SK-N-SH (cell line): Measurements from ENCODE around the gene ZC3H8.

ENCODE experiments used
- POLR2AphosphoS5 ChIP-seq: IDR thresholded peaks from 2 replicates; pipeline ENCODE4 v1.6.1; 2012; ENCODE audit warnings: low read depth, low read length
- RCOR1 ChIP-seq: fragments of 150-350 bp; IDR thresholded peaks from 2 replicates; pipeline ENCODE4 v1.6.1; 2017; ENCODE audit warnings: antibody characterized with exemption, low read length
- RXRA ChIP-seq: IDR thresholded peaks from 2 replicates; pipeline ENCODE4 v1.4.0; 2012; ENCODE audit warnings: low read depth, mild to moderate bottlenecking, borderline replicate concordance
- SIN3A ChIP-seq: IDR thresholded peaks from 2 replicates; pipeline ENCODE4 v1.6.1; 2012; ENCODE audit warnings: low read depth, mild to moderate bottlenecking, low read length, moderate library complexity, borderline replicate concordance
- YY1 ChIP-seq: IDR thresholded peaks from 2 replicates; pipeline ENCODE4 v1.4.0; 2012; ENCODE audit warnings: low read depth, mild to moderate bottlenecking
- TF ChIP-seq, protein P1 (sequence below): IDR thresholded peaks from 2 replicates; pipeline ENCODE4 v1.6.1; 2012; ENCODE audit warnings: mild to moderate bottlenecking, low read depth, low read length, moderate library complexity
- TF ChIP-seq, protein P2 (sequence below): fragments of 200-600 bp; sonication (generic); IDR thresholded peaks from 2 replicates; pipeline ENCODE4 v1.6.1; 2017; ENCODE audit warnings: antibody characterized with exemption, mild to moderate bottlenecking, moderate library complexity
- TF ChIP-seq, protein P3 (sequence below): fragments of 150-350 bp; IDR thresholded peaks from 2 replicates; pipeline ENCODE4 v1.6.1; 2017; ENCODE audit warnings: antibody characterized with exemption, low read length, low read depth, borderline replicate concordance
- TF ChIP-seq, protein P4 (sequence below): IDR thresholded peaks from 2 replicates; pipeline ENCODE4 v1.4.0; 2012; ENCODE audit warnings: low read depth

DNA sequence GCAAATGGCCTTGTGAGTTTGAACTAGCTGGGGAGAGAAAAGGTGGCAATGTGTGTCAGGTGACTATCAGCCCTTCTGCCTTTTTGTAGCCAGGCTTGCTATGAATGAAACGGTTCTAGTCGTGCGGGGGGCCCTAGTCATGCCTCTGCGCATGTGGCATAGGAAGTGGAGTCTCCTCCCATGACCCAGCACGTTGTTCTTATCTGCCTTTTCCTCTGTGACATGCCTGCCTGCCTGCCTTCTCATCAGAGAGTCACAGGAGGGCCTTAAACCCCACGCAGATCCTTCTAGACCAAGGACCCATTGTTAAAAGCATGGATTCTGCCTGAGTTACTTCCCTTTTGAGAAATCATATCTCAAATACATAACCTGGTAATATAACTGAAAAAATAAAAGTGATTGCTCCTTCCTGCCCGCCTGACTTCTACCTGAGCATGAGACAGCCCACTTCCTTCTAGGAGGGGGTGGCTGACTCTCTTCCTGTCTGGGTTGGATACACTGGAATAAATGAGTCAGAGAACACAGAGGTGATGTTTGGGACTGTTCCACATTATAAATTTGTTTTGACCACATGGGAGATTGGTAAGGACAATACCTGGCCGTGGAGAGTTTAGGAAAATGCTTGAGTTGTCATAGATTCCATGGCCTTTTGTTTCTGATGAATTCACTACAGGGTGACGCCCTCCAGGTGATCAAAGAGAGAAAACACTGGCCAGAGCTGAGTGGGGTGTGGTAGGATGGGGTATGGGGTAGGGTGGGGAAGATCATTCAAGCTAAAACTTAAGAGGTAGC is 66.8 kb downstream of the ZC3H8 start:
- TF ChIP-seq, protein P1, sequence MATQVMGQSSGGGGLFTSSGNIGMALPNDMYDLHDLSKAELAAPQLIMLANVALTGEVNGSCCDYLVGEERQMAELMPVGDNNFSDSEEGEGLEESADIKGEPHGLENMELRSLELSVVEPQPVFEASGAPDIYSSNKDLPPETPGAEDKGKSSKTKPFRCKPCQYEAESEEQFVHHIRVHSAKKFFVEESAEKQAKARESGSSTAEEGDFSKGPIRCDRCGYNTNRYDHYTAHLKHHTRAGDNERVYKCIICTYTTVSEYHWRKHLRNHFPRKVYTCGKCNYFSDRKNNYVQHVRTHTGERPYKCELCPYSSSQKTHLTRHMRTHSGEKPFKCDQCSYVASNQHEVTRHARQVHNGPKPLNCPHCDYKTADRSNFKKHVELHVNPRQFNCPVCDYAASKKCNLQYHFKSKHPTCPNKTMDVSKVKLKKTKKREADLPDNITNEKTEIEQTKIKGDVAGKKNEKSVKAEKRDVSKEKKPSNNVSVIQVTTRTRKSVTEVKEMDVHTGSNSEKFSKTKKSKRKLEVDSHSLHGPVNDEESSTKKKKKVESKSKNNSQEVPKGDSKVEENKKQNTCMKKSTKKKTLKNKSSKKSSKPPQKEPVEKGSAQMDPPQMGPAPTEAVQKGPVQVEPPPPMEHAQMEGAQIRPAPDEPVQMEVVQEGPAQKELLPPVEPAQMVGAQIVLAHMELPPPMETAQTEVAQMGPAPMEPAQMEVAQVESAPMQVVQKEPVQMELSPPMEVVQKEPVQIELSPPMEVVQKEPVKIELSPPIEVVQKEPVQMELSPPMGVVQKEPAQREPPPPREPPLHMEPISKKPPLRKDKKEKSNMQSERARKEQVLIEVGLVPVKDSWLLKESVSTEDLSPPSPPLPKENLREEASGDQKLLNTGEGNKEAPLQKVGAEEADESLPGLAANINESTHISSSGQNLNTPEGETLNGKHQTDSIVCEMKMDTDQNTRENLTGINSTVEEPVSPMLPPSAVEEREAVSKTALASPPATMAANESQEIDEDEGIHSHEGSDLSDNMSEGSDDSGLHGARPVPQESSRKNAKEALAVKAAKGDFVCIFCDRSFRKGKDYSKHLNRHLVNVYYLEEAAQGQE: no peak
- TF ChIP-seq YY1: no peak
- TF ChIP-seq, protein P2, sequence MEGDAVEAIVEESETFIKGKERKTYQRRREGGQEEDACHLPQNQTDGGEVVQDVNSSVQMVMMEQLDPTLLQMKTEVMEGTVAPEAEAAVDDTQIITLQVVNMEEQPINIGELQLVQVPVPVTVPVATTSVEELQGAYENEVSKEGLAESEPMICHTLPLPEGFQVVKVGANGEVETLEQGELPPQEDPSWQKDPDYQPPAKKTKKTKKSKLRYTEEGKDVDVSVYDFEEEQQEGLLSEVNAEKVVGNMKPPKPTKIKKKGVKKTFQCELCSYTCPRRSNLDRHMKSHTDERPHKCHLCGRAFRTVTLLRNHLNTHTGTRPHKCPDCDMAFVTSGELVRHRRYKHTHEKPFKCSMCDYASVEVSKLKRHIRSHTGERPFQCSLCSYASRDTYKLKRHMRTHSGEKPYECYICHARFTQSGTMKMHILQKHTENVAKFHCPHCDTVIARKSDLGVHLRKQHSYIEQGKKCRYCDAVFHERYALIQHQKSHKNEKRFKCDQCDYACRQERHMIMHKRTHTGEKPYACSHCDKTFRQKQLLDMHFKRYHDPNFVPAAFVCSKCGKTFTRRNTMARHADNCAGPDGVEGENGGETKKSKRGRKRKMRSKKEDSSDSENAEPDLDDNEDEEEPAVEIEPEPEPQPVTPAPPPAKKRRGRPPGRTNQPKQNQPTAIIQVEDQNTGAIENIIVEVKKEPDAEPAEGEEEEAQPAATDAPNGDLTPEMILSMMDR: no peak
- TF ChIP-seq, protein P3, sequence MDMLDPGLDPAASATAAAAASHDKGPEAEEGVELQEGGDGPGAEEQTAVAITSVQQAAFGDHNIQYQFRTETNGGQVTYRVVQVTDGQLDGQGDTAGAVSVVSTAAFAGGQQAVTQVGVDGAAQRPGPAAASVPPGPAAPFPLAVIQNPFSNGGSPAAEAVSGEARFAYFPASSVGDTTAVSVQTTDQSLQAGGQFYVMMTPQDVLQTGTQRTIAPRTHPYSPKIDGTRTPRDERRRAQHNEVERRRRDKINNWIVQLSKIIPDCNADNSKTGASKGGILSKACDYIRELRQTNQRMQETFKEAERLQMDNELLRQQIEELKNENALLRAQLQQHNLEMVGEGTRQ: no peak
- no peak for TF ChIP-seq SIN3A
- TF ChIP-seq RXRA: no peak
- TF ChIP-seq, protein P4, sequence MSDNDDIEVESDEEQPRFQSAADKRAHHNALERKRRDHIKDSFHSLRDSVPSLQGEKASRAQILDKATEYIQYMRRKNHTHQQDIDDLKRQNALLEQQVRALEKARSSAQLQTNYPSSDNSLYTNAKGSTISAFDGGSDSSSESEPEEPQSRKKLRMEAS: no peak
- TF ChIP-seq POLR2AphosphoS5: no peak
- TF ChIP-seq RCOR1: no peak
